K562 (cell line): Measurements from ENCODE around the gene SLC49A3. TPM values are rescaled to one million over a fixed set of nuclear protein-coding genes. Genes with fewer than 3 reads are reported as not detected.

Experiments
- BCLAF1 ChIP-seq, 2 experiments: fragments of 450-650 bp in 1 of 2; IDR thresholded peaks; 2 replicates each; pipeline ENCODE4 v1.6.1; 2011 to 2017; ENCODE audit warnings: low read depth in 2 of 2, antibody characterized with exemption in 1 of 2, borderline replicate concordance in 1 of 2, low read length in 1 of 2, mild to moderate bottlenecking in 1 of 2, mixed read lengths in 1 of 2; ENCODE audit not compliant: control insufficient read depth in 1 of 2
- MCM5 ChIP-seq: fragments of 450-650 bp; IDR thresholded peaks from 2 replicates; pipeline ENCODE4 v1.6.1; 2016; ENCODE audit warnings: low read depth
- TRIM25 ChIP-seq: fragments of 450-650 bp; IDR thresholded peaks from 2 replicates; pipeline ENCODE4 v1.7.0; 2016; ENCODE audit warnings: borderline replicate concordance
- ZNF551 ChIP-seq: fragments of 250-450 bp; sonication (Bioruptor Pico); IDR thresholded peaks from 2 replicates; pipeline ENCODE4 v1.5.0; 2021; ENCODE audit warnings: mild to moderate bottlenecking, moderate library complexity
- polyA plus RNA-seq, 8 experiments: library from polyadenylated mRNA; depleted of rRNA in 4 of 8; stranded (reverse) in 5 of 8; unstranded in 3 of 8; fragments of >200 nt; fragmentation: Nextera tagmentation in 2 of 8; fragmentation: Illumina TruSeq in 1 of 8; extraction: Ambion mirVana in 2 of 8; extraction: Trizol in 1 of 8; gene quantifications; 2 replicates each; pipeline versions ENCODE4 v1.2.1 to v1.2.3, GENCODE V29; 2011 to 2014; ENCODE audit warnings: inconsistent platforms in 1 of 8, missing spikeins in 1 of 8
- total RNA-seq, 7 experiments: library from RNA; depleted of rRNA in 6 of 7; stranded (reverse); fragments of >200 nt in 6 of 7; fragmentation: Illumina TruSeq in 2 of 7; extraction: Trizol in 2 of 7; gene quantifications; 2 replicates each; pipeline versions ENCODE4 v1.2.1 to v1.2.3, GENCODE V29; 2011 to 2021; ENCODE audit warnings: low replicate concordance in 1 of 7

The SLC49A3 gene
- total and polyA plus RNA-seq, 9 of the 15 experiments (the other 6 are each of a cell fraction or from before 2014, with no cell fraction given), result 0.24 to 0.41 TPM; not detected in 7

GRCh38 chr4:656436-657337 is 32.3 kb downstream of the SLC49A3 start (continued):
- no peak for TF ChIP-seq BCLAF1 (IDR thresholded peaks at IDR 0.05; ENCODE audit: borderline replicate concordance in 1 of 2, control insufficient read depth in 1 of 2, low read depth in 2 of 2, low read length in 1 of 2)
- no peak for TF ChIP-seq MCM5
- no peak for TF ChIP-seq ZNF551 (CRISPR knock-in tag)
- no peak for TF ChIP-seq TRIM25
